Stimulated activated CD4-positive, alpha-beta T cell treated with anti-CD3 and anti-CD28 coated beads, Interleukin-1b, Interleukin-23, amount 100 ng/mL, for 4 hours (primary cell): Measurements from ENCODE around the gene WWOX.
A peak's percentile ranks its signal among the peaks of the same experiment; 100 is the strongest.

Experiments
- DNase-seq, 2 donors: peaks; one replicate each; pipeline ENCODE4 v3.0.0-alpha.2; 2020; ENCODE audit warnings: low read depth in 2 of 2

The WWOX gene

GRCh38 chr16:78437352-78437968 is 338.0 kb downstream of the WWOX start:
- DNase-seq = peak; percentile 1 to 18

- DNase-seq = no peak
These were observed 338.8 kb downstream of the WWOX start for GRCh38 chr16:78438219-78438618.

GRCh38 chr16:78438632-78439031 is 339.2 kb downstream of the WWOX start:
- no peak for DNase-seq

- no peak for DNase-seq
These were observed 340.2 kb downstream of the WWOX start for GRCh38 chr16:78439646-78440045.

GRCh38 chr16:78441298-78441697 is 341.8 kb downstream of the WWOX start:
- DNase-seq = no peak

GRCh38 chr16:78443542-78444364 is 344.3 kb downstream of the WWOX start:
- DNase-seq = no peak

GRCh38 chr16:78445818-78446217 is 346.4 kb downstream of the WWOX start:
- DNase-seq = no peak

- DNase-seq = no peak
These were observed 347.0 kb downstream of the WWOX start for GRCh38 chr16:78446486-78446885.

GRCh38 chr16:78446992-78447563 is 347.6 kb downstream of the WWOX start:
- DNase-seq = no peak

GRCh38 chr16:78448658-78449271 is 349.3 kb downstream of the WWOX start:
- DNase-seq = no peak

- DNase-seq = no peak
These were observed 350.8 kb downstream of the WWOX start for GRCh38 chr16:78450255-78450654.

GRCh38 chr16:78452025-78452555 is 352.6 kb downstream of the WWOX start:
- no peak for DNase-seq

GRCh38 chr16:78455861-78456260 is 356.4 kb downstream of the WWOX start:
- DNase-seq = no peak

GRCh38 chr16:78458588-78458987 is 359.1 kb downstream of the WWOX start:
- no peak for DNase-seq

GRCh38 chr16:78460428-78460827 is 361.0 kb downstream of the WWOX start:
- DNase-seq = no peak

GRCh38 chr16:78461087-78461486 is 361.6 kb downstream of the WWOX start:
- no peak for DNase-seq

GRCh38 chr16:78461496-78462287 is 362.2 kb downstream of the WWOX start:
- no peak for DNase-seq

GRCh38 chr16:78462288-78463208 is 363.1 kb downstream of the WWOX start:
- DNase-seq = no peak

GRCh38 chr16:78463591-78463990 is 364.1 kb downstream of the WWOX start:
- no peak for DNase-seq

- no peak for DNase-seq
These were observed 365.4 kb downstream of the WWOX start for GRCh38 chr16:78464833-78465232.
